A172 (cell line): ENCODE data around the gene AATK. TPM values are rescaled to one million over a fixed set of nuclear protein-coding genes. Genes with fewer than 3 reads are reported as not detected.

Source experiments
- DNase-seq: peaks from one replicate; pipeline ENCODE4 v3.0.0-alpha.2; 2015; ENCODE audit warnings: low spot score
- total RNA-seq: library from RNA; depleted of rRNA; stranded (reverse); fragments of >200 nt; shearing (Covaris generic); gene quantifications from 2 replicates; pipeline ENCODE4 v1.2.3, GENCODE V29; 2014

Gene AATK
- total RNA-seq, 1 experiment from 2014 or later = 0.28 TPM

DNA sequence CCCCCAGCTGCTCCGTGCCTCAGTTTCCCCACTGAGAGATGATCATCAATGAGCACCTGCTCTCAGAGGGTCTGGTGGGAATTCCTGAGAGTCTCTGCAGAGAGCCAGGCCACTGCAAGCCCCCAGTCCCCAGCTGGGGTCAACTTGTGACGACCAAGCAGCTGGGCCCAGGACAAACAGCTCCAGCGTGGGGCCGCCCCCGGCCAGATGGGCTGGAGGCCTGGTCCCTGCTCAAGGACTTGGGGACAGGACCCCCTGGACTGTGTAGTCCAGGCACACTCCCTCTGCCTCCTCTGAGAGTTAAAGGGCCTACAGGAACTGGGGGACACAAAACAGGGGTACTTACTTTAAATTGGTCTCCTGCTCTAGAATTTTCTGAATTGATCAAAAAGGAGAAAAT, 16.6 kb upstream of the AATK start:
- no peak for DNase-seq

DNA sequence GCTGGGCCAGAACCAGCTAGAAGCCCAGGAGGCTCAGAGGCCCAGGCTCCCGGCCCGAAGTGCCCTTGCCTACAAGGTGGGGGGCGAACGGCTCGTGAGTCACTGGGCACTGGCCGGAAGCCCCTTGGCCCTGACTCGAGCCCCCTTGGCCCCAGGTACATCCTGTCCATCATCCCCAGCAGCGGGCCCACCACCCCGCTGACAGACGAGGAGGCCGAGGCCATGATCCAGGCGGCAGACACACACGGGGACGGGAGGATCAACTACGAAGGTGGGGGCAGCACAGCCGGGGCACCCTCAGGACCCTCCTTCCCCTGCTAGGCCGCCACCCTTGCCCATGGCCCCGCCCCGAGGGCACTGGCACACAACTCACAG, 15.8 kb upstream of the AATK start:
- no peak for DNase-seq

DNA sequence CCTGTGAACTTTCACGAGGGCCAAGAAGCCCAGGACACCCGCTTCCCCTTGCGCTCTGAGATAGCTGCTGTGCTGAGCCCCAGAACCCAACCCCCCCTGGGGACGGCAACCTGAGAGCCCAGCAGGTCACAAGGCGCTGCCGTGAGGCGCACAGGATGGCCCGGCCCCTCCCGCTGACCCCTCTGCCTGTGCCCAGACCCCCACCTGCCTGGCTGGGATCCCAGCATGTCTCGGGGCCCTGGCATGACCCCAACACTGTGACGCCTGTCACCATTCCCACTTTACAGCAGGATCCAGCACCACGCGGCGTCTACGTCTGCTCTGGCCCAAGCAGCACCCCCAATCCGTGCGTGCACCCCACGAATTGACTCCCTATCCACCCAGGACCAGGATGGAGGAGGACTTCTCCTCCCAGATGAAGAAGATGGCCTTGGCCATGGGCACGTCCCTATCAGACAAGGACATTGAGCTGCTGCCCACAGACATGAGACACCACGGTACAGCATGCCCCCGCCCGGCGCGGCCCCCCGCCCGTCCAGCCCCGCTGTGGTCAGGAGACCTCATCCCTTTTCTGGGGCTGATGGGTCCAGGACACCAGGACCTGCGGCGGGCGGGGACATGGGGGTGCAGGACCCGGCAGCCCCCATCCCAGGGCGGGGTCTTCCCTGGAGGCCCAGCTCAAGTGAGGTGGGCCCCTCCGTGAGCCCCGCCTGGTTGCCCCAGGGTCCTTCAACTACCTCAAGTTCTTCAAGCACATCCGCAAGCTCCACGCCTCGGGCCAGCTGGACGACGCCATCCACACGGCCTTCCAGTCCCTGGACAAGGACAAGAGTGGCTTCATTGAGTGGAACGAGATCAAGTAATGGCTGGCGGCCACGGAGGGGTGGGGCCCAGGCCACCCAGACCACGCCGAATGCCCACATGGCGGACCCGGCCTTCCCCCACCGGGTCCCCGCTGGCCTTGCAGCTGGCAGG, 15.1 kb upstream of the AATK start:
- DNase-seq = no peak

DNA sequence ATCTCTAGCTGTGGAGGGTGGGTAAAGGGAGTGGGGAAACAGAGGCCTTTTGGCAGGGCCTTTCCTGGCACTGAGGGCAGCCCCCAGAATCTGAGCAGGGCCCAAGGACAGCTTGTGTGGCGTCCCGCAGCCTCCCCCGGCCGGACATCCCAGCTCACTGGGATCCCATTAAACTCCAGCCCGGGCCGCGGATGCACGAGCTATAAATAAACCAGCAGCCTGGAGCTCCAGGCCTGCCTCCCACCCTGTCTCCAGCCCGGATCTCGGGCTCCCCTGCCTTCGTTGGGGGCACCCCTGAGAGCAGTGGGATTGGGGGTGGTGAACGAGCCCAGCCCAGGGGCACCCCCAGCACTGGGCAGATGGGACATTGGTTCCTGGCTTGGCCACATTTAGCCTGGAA, 13.8 kb upstream of the AATK start:
- DNase-seq = no peak

DNA sequence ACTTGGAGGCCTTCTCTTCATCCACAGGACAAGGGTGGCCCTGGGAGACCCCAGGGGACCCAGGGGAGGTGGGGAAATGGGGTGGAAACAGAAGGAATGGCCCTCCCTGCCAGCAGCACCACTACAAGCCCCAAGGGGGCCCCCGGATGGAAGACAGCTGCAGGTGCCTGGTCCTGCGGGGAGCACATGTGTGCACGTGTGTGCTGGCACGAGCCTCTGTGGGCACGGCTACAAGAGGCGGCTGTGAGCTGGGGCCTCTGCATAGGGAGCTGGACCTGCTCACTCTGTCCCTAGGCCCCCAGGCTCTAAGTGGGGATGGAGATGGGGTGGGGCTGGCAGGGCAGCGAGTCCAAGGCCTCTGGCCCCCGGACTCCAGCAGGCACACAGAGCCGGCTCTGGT, 13.2 kb upstream of the AATK start:
- no peak for DNase-seq

DNA sequence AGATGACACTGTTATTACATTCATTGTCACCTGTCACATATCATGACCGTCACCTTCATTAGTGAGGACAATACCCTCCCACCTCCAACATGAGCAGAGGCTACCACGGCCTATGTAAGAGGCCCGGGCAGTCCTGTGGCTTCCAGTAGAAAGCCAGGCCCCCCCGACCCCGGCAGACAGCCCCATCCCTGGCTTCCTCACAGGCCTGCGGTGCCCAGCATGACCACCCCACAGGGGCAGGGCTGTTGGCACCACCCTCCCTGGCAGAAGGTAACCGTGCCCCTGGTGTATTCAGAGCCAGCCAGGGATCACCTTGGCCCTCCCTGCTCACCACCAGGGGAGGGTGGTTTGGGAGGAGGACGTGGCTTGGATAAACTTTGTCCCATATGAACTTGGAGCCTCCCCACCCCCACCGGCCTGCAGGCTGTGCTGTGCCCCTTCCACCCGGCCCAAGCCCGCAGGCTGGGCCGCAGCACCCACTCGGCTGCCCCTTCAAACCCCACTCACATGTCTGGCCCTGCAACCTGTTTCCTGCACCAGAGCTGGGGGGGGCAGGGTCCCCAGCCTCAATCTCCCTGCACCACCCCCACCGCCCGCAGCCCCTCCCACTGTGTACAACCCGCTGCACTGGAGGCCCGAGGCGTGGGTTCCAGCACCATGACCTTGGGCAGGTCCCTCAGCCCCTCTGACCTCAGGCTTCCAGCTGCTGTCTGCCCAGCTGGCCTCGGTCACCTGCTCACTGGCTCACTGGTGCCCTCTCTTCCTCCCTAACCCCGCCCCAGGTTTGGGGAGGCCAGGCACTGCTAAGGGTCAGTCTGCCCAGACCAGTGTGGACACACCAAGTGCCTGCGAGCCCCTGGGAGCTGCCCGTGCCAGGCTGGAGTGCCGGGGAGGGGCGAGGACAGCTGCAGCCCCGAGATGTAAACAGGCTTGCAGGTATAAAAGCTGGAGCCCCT, 12.4 kb upstream of the AATK start:
- DNase-seq = no peak

DNA sequence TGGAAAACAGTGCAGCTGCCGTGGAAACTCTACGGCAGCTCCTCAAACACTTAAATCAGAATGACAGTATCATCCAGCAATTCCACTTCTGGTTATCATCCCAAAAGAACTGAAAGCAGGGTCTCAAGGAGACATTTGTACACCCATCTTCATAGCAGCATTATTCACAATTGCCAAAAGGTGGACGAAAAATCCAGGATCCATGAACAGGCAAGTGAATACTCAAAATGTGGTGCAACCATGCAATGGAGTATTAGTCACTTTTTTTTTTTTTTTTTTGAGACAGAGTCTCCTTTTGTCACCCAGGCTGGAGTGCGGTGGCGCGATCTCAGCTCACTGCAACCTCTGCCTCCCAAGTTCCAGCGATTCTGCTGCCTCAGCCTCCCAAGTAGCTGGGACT, 10.6 kb upstream of the AATK start:
- no peak for DNase-seq

DNA sequence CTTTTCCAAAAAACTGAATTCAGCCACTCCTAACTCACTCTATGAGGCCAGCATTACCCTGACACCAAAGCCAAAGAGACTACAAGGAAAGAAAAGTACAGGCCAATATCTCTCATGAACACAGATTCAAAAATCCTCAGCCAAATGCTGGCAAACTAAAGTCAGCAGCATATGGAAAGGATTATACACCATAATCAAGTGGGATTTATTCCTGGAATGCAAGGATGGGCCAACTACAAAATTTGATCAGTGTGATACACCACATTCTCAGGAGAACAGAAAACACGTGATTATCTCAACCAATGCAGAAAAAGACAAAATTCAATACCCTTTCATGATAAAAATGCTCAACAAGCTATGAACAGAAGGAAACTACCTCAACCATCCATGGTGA, 7.7 kb upstream of the AATK start:
- no peak for DNase-seq

DNA sequence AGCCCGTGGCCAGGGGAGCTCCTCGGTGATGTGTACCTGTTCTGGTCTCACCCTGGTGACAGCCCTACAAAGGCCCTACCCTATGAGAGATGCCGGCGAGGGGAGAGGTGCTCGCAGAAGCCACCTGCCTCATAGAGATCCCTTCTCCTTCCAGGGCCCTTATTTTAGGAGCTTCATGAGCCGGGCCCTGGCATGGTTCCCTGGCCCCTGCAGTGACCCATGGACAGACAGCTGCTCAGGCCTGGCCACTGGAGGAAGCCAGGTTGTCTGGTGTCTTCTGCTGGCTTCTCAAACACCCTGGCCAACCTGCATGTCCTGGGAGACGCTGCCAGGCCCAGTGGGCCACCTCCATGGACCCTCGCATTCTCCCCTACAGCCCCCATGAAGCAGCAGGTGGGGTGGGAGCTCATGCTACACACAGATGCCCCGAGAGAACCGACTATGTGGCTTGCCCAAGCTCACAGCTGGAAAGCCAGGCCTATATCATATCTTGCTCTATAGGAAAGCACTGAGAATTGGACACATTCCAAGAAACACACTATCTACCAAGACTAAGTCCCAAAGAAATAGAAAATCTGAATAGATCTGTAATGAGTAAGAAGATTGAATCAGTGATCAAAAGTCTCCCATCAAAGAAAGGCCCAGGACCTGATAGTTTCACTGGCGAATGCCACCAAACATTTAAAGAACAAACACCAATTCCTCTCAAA, 7.2 kb upstream of the AATK start:
- DNase-seq = no peak

DNA sequence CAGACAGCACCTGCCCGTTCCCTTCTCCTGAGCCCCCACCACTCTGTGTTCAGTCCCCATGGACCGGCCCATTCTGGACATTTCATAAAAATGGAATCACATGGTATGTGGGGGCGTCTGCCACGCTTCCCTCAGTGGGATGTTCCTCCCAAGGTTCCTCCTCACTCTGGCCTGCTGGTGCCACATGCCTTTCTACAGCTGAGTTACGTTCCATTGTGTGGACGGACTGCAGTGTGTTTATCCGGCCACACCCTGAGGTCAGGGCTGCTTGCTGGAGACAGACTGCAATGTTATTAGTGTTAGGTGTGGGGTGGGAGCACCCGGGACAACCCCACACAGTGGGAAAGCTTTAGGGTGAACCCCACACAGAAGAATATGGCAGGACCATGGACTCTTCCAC, 5.9 kb upstream of the AATK start:
- no peak for DNase-seq

DNA sequence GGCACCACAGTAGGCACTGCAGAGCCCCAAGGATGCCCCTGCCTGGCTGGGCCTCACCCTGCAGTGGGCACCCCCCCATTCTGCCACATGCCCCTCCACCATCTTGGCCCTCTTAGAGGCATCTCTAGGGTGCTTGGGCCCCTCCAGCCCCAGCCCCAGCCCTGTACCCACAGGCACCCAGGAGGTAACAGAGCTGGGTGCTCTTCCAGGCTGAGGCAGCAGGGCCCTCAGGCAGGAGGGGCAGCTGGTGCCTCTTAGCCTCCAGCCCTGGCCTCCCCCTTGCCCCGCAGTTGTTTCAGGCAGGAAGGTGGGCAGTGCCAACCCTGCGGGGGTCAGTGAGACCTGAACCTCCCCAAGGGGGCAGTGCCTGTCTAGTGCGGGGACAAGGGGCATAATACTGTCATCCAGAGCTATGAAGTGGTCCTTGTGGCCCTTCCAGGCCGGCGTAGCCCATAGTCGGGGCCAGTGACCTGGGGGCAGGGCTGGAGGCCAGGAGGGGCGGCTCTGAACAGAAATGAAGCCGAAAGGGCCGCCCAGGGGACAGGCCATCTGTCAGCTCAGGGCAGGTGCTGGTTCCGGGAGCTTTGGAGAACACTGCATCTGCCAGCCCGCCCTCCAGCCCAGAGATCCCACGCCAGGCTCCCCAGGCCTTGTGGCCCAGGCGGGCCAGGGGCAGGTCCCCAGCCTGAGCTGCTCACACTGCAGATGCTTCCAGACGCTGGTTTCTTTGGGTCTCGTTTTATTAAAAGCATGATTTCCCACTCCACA, 4.9 kb upstream of the AATK start:
- DNase-seq = no peak

DNA sequence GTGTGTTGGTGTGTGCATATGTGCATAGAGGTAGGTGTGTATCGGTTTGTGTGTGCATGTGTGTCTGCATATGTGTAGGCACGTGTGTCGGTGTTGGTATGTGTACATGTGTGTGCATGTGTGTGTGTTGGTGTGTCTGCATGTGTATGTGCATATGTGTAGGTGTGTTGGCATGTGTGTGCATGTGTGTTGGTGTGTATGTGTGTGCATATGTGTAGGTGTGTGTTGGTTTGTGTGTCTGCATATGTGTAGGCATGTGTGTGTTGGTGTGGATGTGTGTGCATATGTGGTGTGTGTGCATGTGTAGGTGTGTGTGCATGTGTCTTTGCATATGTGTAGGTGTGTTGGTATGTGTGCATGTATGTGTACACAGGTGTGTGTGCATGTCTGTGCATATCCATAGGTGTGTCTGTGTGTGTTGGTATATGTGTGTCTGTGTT, 3.9 kb upstream of the AATK start:
- DNase-seq = no peak

DNA sequence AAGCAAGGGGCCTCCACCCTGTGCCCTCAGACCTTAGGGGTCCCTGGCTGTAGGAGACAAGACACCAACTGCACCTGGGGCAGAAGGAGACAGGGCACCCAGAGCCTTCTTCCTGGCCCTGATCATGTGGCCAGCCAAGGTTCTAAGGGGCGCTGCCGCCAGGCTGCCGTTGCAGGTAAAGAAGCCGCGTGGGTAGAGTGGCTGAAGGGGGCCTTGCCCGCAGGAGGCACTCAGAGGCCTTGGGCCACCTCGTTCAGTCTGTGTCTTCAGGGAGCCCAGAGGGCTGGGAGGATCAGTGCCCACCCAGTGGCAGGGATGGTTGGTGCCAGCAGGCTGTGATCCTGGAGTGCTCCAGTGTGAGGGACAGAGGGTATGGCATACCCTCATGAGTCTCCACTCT, 1.6 kb upstream of the AATK start:
- DNase-seq = no peak

DNA sequence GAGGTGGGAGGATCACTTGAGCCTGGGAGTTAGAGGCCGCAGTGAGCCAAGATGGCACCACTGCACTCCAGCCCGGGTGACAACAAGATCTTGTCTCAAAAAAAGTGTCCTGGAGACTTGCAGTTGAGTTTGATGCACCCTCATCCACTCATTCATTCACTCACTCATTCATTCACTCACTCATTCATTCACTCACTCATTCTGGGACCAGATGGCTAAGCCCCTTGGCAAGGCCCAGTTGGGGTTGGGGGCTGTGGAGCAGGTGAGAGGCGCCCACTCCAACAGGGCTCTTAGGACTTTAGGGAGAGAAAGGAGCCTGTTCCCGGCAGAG, 1.1 kb upstream of the AATK start:
- no peak for DNase-seq

DNA sequence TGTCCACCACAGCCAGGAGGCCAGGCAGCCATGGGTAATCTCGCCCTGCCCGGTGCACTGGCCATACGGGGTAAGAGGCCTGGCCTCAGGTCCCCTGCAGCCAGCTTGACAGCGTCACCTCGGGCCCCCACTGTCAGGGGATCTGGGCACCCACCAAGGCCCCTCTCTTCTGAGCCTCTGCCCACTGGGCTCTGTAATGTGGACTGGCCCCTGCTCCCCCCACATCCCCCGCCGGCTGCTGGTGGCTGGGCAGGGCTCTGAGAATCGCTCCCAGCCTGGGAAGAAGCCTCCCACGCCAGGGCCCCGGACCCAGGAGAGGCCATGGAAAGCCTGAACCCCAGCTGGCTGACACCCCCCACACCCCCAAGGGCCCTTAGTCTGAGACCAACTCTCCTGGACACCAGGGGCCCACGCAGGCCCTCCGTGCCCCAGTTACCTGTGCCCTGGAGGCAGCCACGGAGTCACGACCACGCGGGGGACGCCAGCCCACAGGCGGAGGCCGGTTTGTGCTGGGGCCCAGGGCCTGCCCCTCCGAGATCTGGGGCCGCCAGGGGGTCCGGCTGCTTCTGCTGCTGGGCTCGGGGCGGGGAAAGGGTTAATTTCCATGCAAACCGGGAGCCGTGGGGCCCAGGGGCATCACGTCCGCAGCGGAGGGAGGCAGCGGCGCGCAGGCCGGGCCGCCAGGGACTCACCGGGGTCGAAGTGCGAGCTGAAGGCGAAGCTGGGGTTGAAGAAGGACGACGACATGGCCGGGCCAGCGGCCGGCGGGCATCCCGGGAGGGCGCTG, 582 bp downstream of the AATK start, which contains the start of gene PVALEF:
Gene PVALEF, plus strand, starts transcription at position 262 of the 787 bp plus-strand sequence. CDS start 15,720 bp downstream, outside the sequence.
- DNase-seq = no peak

DNA sequence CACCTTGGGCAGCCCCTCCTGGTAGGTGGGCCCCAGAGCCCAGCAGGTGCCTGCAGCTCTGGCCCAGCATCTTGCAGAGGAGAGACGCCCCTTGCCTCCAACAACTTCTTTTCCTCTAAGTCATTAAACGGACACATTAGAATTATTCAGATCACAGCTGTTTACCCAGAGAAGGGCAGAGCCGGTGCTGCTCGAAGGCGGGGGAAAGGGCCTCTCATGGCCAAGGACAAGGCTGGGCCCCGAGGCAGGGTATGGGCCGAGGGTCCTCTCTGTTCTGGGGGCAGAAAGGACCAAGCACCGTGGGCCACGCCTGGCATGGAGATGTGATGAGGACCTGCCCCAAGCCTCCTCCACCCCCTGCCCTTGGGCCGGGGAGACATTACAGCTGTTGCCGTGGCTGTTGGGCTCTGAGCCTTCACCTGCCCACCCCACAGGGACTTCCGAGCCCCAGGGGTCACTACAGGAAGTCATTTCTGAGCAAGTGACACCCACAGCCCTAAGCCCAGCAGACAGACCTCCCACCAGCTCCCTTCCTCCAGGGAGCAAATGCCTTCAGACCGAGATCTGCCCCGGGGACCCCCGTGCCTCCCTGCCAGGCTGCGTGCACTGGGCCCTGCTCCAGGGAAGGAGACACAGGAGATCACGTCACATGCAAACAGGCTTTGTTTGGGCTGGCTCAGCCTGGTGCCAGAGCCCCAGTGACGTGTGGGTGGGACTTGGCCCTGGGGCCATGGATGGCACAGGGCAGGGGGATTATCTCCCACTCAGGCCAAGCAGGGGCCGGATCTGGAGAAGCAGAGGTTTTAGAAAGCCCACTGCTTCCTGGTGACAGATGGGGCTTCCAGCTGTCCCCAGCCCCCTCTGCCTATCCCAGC, 1.4 kb downstream of the AATK start:
- DNase-seq = no peak

DNA sequence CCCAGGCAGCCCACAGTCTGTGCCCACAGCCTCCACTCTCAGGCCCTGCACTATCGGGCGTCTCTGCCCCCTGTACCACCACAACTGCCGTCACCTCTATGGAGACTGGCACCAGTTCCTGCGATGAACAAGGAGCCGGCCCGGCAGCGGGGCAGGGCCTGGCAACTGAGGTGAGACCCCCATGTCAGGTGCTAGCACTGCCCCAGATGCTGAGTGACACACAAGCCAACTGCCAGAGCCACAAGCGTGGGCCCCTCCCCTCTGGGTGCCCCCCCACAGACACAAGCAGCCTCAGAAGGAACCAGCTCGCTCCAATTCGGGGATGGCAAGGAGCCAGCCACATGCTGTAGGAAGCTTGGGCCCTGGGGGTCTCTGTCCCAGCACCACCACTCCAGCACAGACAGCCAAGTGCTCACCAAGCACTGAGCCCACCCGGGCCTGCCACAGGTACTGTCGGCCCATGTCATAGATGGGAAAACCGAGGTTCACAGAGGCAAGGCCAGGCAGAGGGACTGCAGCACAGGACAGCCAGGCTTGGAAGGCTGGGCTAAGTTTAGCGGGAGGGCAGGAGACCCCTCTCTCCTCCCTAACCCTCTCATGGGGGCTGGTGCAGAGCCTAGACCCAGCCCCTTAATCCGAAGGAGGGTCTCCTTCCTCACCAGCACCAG, 2.2 kb downstream of the AATK start:
- no peak for DNase-seq

DNA sequence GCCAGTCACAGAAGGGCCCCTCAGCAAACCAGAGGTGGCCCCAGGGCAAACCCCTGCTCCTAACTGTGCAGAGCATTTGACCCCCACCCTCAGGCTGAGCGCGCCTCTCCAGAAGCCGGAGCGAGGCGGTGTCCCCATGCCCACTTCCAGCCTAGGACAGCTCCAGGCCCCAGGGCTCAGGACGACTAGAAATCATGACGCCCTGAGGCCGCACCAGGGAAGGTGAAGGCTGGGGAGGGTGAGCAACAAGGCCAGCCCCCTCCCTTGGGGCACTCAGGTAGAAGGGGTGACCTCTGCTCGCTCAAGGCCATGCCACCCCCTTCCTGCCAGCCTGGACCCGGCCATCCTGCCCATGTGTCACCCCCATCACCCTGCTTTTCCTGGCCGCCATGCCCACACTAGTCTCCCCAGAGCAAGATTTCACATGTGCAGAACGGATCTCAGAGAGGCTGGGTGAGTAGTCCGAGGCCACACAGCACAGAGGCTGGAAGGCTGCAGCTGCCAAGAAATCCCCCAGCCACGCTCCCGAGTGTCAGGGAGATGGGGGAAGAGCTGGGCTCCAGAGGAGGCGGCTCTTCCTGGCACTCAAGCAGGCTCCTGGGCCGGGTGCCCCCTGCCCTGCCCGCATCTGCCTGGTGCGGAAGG, 2.8 kb downstream of the AATK start:
- no peak for DNase-seq
